ENCODE results near the gene MOB1B.
"Not testable (repeated sequence)": the region's sequence is repeated elsewhere in the genome, so short reads cannot be mapped to it uniquely, and the experiment has no call there.

The MOB1B gene

DNA sequence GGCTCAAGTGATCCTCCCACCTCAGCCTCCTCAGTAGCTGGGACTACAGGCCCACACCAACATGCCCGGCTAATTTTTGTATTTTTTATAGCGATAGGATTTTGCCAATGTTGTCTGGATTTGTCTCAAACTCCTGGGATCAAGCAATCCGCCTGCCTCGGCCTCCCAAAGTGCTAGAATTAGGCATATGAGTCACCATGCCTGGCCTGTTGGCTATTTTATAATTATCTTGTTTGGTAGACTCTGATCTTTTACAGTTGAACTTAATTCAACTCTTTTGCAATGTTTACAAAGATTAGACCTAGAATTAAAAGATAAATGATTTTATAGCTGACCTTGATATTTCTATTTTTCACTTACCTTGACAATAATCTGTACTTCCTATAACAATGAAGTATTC lies 109.3 kb downstream of the MOB1B start:
- DNase-seq = no peak

DNA sequence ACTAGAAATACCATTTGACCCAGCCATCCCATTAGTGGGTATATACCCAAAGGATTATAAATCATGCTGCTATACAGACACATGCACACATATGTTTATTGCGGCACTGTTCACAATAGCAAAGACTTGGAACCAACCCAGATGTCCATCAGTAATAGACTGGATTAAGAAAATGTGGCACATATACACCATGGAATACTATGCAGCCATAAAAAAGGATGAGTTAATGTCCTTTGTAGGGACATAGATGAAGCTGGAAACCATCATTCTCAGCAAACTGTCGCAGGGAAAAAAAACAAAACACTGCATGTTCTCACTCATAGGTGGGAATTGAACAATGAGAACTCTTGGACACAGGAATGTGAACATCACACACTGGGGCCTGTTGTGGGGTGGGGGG lies 115.2 kb downstream of the MOB1B start:
- DNase-seq = not testable (repeated sequence)

DNA sequence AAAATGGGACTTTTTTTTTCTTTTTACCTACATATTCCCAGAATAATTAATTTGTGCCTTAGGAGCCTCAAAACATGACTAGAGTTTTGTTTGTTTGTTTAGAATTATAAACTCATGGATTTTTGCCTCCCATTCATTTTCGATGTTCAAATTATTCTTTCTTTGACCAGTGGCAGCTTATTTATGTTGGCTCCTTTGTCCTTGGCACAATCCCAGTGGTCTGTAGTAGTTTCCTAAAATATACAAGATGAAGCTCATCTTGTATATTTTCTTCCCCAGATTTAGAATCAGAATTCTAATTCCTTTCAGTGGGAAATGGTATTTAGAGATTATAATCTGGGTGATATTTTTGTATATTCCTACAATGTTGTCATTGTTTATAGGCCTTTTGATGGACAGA lies 118.4 kb downstream of the MOB1B start:
- DNase-seq = no peak

DNA sequence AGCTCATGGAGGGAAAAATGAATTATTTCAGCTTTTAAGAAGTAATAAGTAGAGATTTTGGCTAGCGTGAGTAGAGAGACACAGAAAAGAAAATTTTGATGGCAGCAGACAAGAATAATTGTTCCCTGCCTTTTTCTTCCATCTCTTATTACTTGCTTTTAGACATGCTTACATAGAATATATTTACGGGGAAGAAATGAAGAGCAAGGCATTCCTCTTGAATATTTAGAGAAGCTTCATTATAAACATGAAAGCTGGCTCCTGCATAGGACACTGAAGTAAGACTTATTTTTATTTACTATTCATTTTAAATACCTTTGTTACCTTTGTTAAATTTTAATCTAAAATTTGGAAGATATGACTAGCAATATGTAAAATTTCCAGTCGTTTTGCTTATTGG lies 123.5 kb downstream of the MOB1B start:
- DNase-seq = no peak

DNA sequence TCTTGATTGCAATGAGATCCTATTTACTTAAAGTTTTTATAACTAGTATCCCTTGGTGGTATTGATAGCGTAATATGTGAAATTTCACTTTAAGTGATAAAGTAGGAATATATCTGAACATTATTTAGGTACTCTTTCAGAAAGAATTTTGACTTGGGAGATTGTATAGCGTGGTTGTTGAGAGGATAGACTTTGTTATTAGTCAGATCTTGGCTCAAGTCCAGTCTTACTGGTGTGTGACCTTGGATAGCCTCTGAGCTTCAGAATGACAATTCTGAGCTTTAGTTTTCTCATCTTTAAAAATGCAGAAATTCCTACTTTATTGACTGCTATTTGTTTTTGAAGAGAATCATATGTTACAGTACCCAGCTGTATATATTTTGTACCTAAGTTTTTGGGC lies 123.9 kb downstream of the MOB1B start:
- DNase-seq = no peak

DNA sequence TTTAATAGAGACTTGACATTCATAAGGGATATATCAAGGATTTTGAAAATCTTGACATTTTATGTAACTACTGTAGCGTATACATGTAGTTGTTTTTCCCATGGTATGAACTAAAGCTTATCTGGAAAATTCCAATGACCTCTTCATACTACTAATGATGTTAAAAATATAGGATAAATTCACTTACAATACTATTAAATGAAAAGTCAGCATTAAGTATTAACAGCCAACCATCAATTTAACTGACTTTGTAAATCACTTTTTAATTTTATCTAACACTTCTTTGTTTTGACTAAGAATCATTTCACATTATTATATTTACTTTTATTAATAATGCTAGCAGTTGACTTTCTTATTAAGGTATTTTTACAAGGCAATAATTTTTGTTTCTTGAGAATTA lies 125.4 kb downstream of the MOB1B start:
- no peak for DNase-seq

DNA sequence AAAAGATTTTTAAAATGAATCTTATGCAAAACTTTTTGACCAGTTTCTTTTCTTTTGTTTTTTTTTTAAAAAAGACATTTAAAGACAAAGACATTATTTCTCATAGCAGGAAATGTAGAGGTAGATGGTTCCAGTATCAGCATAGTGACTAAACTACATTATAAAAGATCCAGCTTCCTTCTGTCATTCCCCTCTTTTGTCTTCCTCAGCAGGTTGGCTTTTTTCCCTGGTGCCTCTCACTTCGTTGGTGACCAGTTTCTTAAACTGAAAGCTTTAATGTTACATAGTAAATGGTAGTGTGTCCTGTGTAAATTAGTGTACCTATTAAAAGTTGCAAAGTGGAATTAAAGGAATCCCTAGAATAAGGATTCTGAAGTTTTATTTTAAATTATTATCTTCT lies 127.3 kb downstream of the MOB1B start:
- DNase-seq = no peak

DNA sequence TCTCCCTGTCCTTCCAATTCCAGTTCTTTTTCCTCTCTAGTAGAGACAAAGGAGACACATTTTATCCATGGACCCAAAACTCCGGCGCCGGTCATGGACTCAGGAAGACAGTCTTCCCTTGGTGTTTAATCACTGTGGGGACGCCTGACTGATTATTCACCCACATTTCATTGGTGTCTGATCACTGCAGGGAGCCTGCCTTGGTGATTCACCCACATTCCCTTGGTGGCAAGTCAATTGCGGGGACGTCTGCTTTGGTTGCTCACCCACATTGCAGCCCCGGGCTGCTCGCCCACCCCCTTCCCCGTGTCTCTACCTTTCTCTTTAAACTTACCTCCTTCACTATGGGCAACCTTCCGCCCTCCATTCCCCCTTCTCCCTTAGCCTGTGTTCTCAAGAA lies 129.9 kb downstream of the MOB1B start:
- DNase-seq = not testable (repeated sequence)
